H1 (cell line): Measurements from ENCODE around the gene CHRM4.

Experiments used
- CBX5 ChIP-seq: fragments of 300-800, 300-1000 bp; sonication (generic); IDR thresholded peaks from 2 replicates; pipeline ENCODE4 v1.7.1; 2016; ENCODE audit warnings: antibody characterized with exemption, low read length, low read depth
- CEBPB ChIP-seq: IDR thresholded peaks from 2 replicates; pipeline ENCODE4 v1.6.1; 2012; ENCODE audit warnings: low read depth, low read length
- CHD1 ChIP-seq: IDR thresholded peaks from 2 replicates; pipeline ENCODE4 v1.6.1; 2012; ENCODE audit warnings: low read depth, low read length, improper control_type of control experiment
- CTCF ChIP-seq, 3 experiments: IDR thresholded peaks; 1 replicate in 2 of 3; 2 replicates in 1 of 3; pipeline versions ENCODE4 v1.5.1 to v1.6.1; 2011; ENCODE audit warnings: low read length in 3 of 3, mild to moderate bottlenecking in 3 of 3, inconsistent platforms in 2 of 3, low read depth in 1 of 3, moderate library complexity in 1 of 3; ENCODE audit not compliant: insufficient read depth in 1 of 3; ENCODE audit errors: control extremely low read depth in 1 of 3
- EGR1 ChIP-seq: IDR thresholded peaks from 2 replicates; pipeline ENCODE4 v1.6.1; 2011; ENCODE audit warnings: low read depth, low read length, borderline replicate concordance
- EZH2 ChIP-seq: fragments of 200-600 bp; sonication (generic); IDR thresholded peaks from 2 replicates; pipeline ENCODE4 v1.7.1; 2012; ENCODE audit warnings: low read depth, mild to moderate bottlenecking, moderate library complexity, low read length, inconsistent platforms; ENCODE audit not compliant: severe bottlenecking
- GABPA ChIP-seq: IDR thresholded peaks from 2 replicates; pipeline ENCODE4 v1.6.1; 2011; ENCODE audit warnings: mild to moderate bottlenecking, low read length, moderate library complexity, borderline replicate concordance; ENCODE audit not compliant: insufficient read depth
- MAX ChIP-seq: IDR thresholded peaks from 2 replicates; pipeline ENCODE4 v1.6.1; 2012; ENCODE audit warnings: inconsistent platforms
- POLR2AphosphoS5 ChIP-seq: IDR thresholded peaks from 2 replicates; pipeline ENCODE4 v1.6.1; 2011; ENCODE audit warnings: low read depth, low read length
- POU5F1 ChIP-seq: IDR thresholded peaks from 2 replicates; pipeline ENCODE4 v1.6.1; 2011; ENCODE audit warnings: low read depth, mild to moderate bottlenecking, low read length, moderate library complexity
- SP1 ChIP-seq: IDR thresholded peaks from 2 replicates; pipeline ENCODE4 v1.6.1; 2011; ENCODE audit warnings: low read depth, low read length
- TAF1 ChIP-seq: IDR thresholded peaks from 2 replicates; pipeline ENCODE4 v1.6.1; 2011; ENCODE audit warnings: mild to moderate bottlenecking, low read depth, low read length
- TBP ChIP-seq: IDR thresholded peaks from 2 replicates; pipeline ENCODE4 v1.6.1; 2011; ENCODE audit warnings: low read depth, low read length, improper control_type of control experiment
- TEAD4 ChIP-seq: IDR thresholded peaks from 2 replicates; pipeline ENCODE4 v1.6.1; 2012; ENCODE audit warnings: low read depth, low read length, inconsistent platforms, mixed read lengths

- TF ChIP-seq CTCF (IDR thresholded peaks at IDR 0.05; ENCODE audit: control extremely low read depth in 1 of 3, insufficient read depth in 1 of 3, low read depth in 1 of 3, low read length in 3 of 3) = no peak
- TF ChIP-seq TBP = no peak
- TF ChIP-seq CEBPB = no peak
- TF ChIP-seq POU5F1 = no peak
- TF ChIP-seq CBX5 = no peak
- no peak for TF ChIP-seq GABPA
- no peak for TF ChIP-seq MAX
- no peak for TF ChIP-seq TAF1
- TF ChIP-seq POLR2AphosphoS5 = no peak
- TF ChIP-seq SP1 = no peak
- TF ChIP-seq EZH2 = no peak
- TF ChIP-seq CHD1 = no peak
- no peak for TF ChIP-seq TEAD4
- TF ChIP-seq EGR1 = no peak
Observed at GRCh38 chr11:46364056-46364455, 27.5 kb downstream of the CHRM4 start.
